Thymus (tissue), 11 donors: ENCODE results near the gene CIITA. TPM values are rescaled to one million over a fixed set of nuclear protein-coding genes. Genes with fewer than 3 reads are reported as not detected.

Experiments
- DNase-seq, 9 donors: peaks; one replicate each; pipeline ENCODE4 v3.0.0-alpha.2; 2013; ENCODE audit warnings: low spot score in 9 of 9, low read depth in 6 of 9, missing footprints in 1 of 9
- H3K27ac ChIP-seq, 2 donors: one replicate each; pipeline ENCODE4 v1.5.1; 2013; ENCODE audit warnings: control low read depth in 1 of 2, low read depth in 1 of 2, low read length in 1 of 2, mild to moderate bottlenecking in 1 of 2, moderate library complexity in 1 of 2
- H3K27me3 ChIP-seq, 2 donors: one replicate each; pipeline ENCODE4 v1.5.1; 2013; ENCODE audit warnings: low read length in 1 of 2; ENCODE audit not compliant: control insufficient read depth in 2 of 2, insufficient read depth in 1 of 2
- H3K36me3 ChIP-seq, 2 donors: one replicate each; pipeline ENCODE4 v1.5.1; 2013; ENCODE audit warnings: low read length in 1 of 2, mild to moderate bottlenecking in 1 of 2, moderate library complexity in 1 of 2; ENCODE audit not compliant: control insufficient read depth in 2 of 2, insufficient read depth in 2 of 2
- H3K4me1 ChIP-seq, 2 donors: one replicate each; pipeline ENCODE4 v1.5.1; 2013; ENCODE audit warnings: low read length in 2 of 2; ENCODE audit not compliant: control insufficient read depth in 2 of 2, insufficient read depth in 2 of 2
- H3K4me3 ChIP-seq, 2 donors: one replicate each; pipeline ENCODE4 v1.5.1; 2013; ENCODE audit warnings: low read length in 2 of 2, control low read depth in 1 of 2, mild to moderate bottlenecking in 1 of 2
- H3K9me3 ChIP-seq, 2 donors: one replicate each; pipeline ENCODE4 v1.5.1; 2013; ENCODE audit warnings: low read length in 1 of 2, mild to moderate bottlenecking in 1 of 2; ENCODE audit not compliant: control insufficient read depth in 2 of 2, insufficient read depth in 1 of 2
- WGBS: extraction: QIAGEN DNeasy Blood & Tissue Kit; methylation state at CpG from one replicate; pipeline ENCODE4 v1.1.7; 2013; 5-methylcytosine and 5-hydroxymethylcytosine counted together
- polyA plus RNA-seq: library from polyadenylated mRNA; stranded (reverse); fragments of 200-250 nt; gene quantifications from one replicate; pipeline ENCODE4 v1.2.3, GENCODE V29; 2013
- total RNA-seq: library from RNA; stranded (reverse); fragments of 120-200 nt; gene quantifications from one replicate; pipeline ENCODE4 v1.2.4, GENCODE V29; 2013
- donor health status: healthy.

The CIITA gene
- total and polyA plus RNA-seq, 2 donors, result 16.7 to 32.8 TPM

DNA sequence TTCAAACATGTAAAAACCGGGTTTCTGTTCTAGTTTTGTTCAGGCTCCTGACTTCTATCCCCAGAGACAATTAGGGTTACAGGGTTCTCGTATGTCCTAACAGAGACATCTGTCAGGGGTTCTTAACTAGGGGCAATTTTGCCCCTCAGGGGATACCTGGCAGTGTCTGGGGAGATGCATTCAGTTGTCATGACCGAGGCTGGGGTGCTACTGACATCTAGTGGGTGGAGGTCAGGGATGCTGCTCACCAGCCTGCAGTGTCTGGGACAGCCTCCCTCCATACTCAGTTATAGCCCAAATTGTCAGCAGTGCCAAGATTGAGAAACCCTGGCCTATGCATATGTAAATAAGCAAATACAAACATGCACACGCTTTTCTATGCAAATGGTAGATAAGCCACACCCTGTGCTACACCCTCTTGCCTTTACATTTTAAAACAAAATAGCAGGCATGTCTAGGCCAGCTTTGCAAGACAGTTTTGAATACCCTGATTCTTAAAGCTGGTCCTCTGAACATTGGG, 104.8 kb downstream of the CIITA start:
- H3K9me3 ChIP-seq, result no peaks in the 10 kb centered on the region
- H3K36me3 ChIP-seq, result peaks cover 44 to 55% of the 10 kb centered on the region in 2 donors
- peaks cover 16 to 65% of the 10 kb centered on the region in 2 donors for H3K4me1 ChIP-seq
- DNase-seq, result peak in 1 of 9 donors; percentile 47
- H3K27me3 ChIP-seq, result no peaks in the 10 kb centered on the region
- no peak overlapping the region for H3K27ac ChIP-seq
- WGBS, result 94% methylated on average over 4 of the region's 4 CpGs
- no peak overlapping the region for H3K4me3 ChIP-seq

GRCh38 chr16:10982465-10983150, 105.6 kb downstream of the CIITA start:
- no peak for DNase-seq
- H3K9me3 ChIP-seq, result no peaks in the 10 kb centered on the region
- peaks cover 24 to 68% of the 10 kb centered on the region in 2 donors for H3K4me1 ChIP-seq
- peak overlapping the region in 1 of 2 donors; percentile 42 for H3K27ac ChIP-seq
- H3K4me3 ChIP-seq, result no peak overlapping the region
- no peaks in the 10 kb centered on the region for H3K27me3 ChIP-seq
- H3K36me3 ChIP-seq, result peaks cover 36 to 53% of the 10 kb centered on the region in 2 donors
- 95% methylated on average over 15 of the region's 15 CpGs for WGBS

DNA sequence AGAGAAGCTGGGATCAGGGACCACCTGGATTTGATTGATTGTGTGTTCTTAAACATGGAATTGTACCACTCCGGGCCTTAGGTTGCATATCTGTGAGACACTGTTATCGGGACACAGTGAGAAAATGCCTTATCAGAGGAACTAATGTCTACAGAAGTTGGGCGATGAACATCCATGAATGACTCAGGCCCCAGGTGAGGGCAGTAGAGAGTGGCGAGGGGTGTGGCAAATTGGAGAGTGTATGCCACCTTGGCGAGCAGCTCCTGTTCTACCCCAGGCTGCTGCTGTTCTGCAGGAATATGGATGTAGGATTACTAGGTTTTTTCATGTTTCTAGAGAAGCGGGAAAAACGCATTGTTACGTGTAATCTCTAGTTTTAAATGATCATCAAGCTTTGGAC, 106.2 kb downstream of the CIITA start:
- no peaks in the 10 kb centered on the region for H3K9me3 ChIP-seq
- H3K27me3 ChIP-seq, result no peaks in the 10 kb centered on the region
- no peak for DNase-seq
- 90% methylated on average over 8 of the region's 8 CpGs for WGBS
- peaks cover 30 to 48% of the 10 kb centered on the region in 2 donors for H3K36me3 ChIP-seq
- H3K4me3 ChIP-seq, result no peak overlapping the region
- no peak overlapping the region for H3K27ac ChIP-seq
- peaks cover 25 to 70% of the 10 kb centered on the region in 2 donors for H3K4me1 ChIP-seq

DNA sequence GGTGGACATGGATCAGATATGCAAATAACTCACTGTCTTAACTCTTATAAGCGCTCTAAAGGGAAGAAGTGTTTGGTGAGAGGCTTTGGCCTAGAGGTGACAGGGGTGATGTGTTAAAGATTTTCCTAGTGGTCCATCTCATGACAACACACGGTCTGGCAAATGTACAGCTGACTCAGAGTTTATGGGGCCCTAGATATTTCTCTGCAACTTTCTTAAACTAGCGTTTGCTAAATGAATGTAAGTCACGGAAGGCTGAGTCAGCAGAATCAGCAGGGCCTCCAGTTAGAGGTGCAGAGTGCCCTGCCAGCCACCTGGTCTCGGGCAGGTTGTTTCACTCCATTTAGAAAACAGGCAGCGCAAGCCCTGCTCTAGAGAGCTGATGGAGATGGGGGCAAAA, 107.5 kb downstream of the CIITA start:
- Histone ChIP-seq H3K27ac (no peak overlapping the region), H3K27me3 (no peaks in the 10 kb centered on the region), H3K36me3 (peaks cover 26 to 37% of the 10 kb centered on the region in 2 donors), H3K4me1 (peaks cover 31 to 70% of the 10 kb centered on the region in 2 donors), H3K4me3 (no peak overlapping the region), H3K9me3 (no peaks in the 10 kb centered on the region)
- DNase-seq, result no peak
- WGBS, result 98% methylated on average over 6 of the region's 6 CpGs

Other genes with a start within 250 kb of the CIITA start
- gene TEKT5, start 182.3 kb upstream of the CIITA start, total RNA-seq, result 0.24 TPM
- gene TEKT5, start 182.3 kb upstream of the CIITA start, polyA plus RNA-seq, result 0.71 TPM
- gene NUBP1, start 133.4 kb upstream of the CIITA start, total RNA-seq, result 28.0 TPM
- gene NUBP1, start 133.4 kb upstream of the CIITA start, polyA plus RNA-seq, result 39.7 TPM
- gene TVP23A, start 58.4 kb upstream of the CIITA start, total RNA-seq, result 7.4 TPM
- 5.1 TPM for gene TVP23A, start 58.4 kb upstream of the CIITA start, polyA plus RNA-seq
- gene DEXI, start 65.3 kb downstream of the CIITA start, total RNA-seq, result 25.0 TPM
- 22.5 TPM for gene DEXI, start 65.3 kb downstream of the CIITA start, polyA plus RNA-seq
- gene CLEC16A, start 67.4 kb downstream of the CIITA start, total RNA-seq, result 19.9 TPM
- gene CLEC16A, start 67.4 kb downstream of the CIITA start, polyA plus RNA-seq, result 18.8 TPM